BE2C (cell line): Measurements from ENCODE around the gene ATP6V0C.

Source experiments
- DNase-seq: peaks from one replicate; pipeline ENCODE4 v3.0.0-alpha.2; 2020
- H3K27me3 ChIP-seq: fragments of 250-450 bp; sonication (Bioruptor Pico); 2 replicates; pipeline ENCODE4 v1.5.1; 2020; ENCODE audit warnings: mild to moderate bottlenecking
- H3K36me3 ChIP-seq: fragments of 250-450 bp; sonication (Bioruptor Pico); 2 replicates; pipeline ENCODE4 v1.5.1; 2020; ENCODE audit warnings: mild to moderate bottlenecking
- H3K4me1 ChIP-seq: fragments of 250-450 bp; sonication (Bioruptor Pico); 2 replicates; pipeline ENCODE4 v1.5.1; 2020
- H3K4me3 ChIP-seq: 2 replicates; pipeline ENCODE4 v1.5.1; 2011; ENCODE audit warnings: low read depth, low read length
- H3K9me3 ChIP-seq: fragments of 250-450 bp; sonication (Bioruptor Pico); 2 replicates; pipeline ENCODE4 v1.5.1; 2020
- CTCF ChIP-seq: IDR thresholded peaks from 2 replicates; pipeline ENCODE4 v1.5.1; 2012; ENCODE audit warnings: mild to moderate bottlenecking, low read depth, low read length

The ATP6V0C gene

GRCh38 chr16:2482708-2483534 is 30.8 kb upstream of the ATP6V0C start:
- no peaks in the 10 kb centered on the region for H3K27me3 ChIP-seq
- H3K4me1 ChIP-seq = peaks cover 33% of the 10 kb centered on the region
- H3K9me3 ChIP-seq = no peaks in the 10 kb centered on the region
- TF ChIP-seq CTCF = no peak
- peaks cover 8% of the 10 kb centered on the region for H3K36me3 ChIP-seq
- peak; percentile 83 for DNase-seq
- H3K4me3 ChIP-seq = peak overlapping the region; percentile 39

GRCh38 chr16:2483939-2484897 is 29.5 kb upstream of the ATP6V0C start:
- no peak overlapping the region for H3K4me3 ChIP-seq
- TF ChIP-seq CTCF = no peak
- H3K27me3 ChIP-seq = no peaks in the 10 kb centered on the region
- peaks cover 8% of the 10 kb centered on the region for H3K36me3 ChIP-seq
- H3K9me3 ChIP-seq = no peaks in the 10 kb centered on the region
- DNase-seq = no peak
- H3K4me1 ChIP-seq = peaks cover 35% of the 10 kb centered on the region

- Histone ChIP-seq H3K9me3 (no peaks in the 10 kb centered on the region), H3K36me3 (peaks cover 8% of the 10 kb centered on the region), H3K4me3 (no peak overlapping the region), H3K4me1 (peaks cover 35% of the 10 kb centered on the region), H3K27me3 (no peaks in the 10 kb centered on the region)
- no peak for DNase-seq
- no peak for TF ChIP-seq CTCF
These were observed 28.7 kb upstream of the ATP6V0C start for GRCh38 chr16:2484898-2485508.

GRCh38 chr16:2485811-2486507 is 27.8 kb upstream of the ATP6V0C start:
- TF ChIP-seq CTCF = no peak
- Histone ChIP-seq H3K9me3 (no peaks in the 10 kb centered on the region), H3K4me3 (no peak overlapping the region), H3K27me3 (no peaks in the 10 kb centered on the region), H3K4me1 (peaks cover 35% of the 10 kb centered on the region), H3K36me3 (peaks cover 10% of the 10 kb centered on the region)
- DNase-seq = no peak

GRCh38 chr16:2486645-2487516 is 26.9 kb upstream of the ATP6V0C start:
- TF ChIP-seq CTCF = peak; percentile 43
- Histone ChIP-seq H3K27me3 (no peaks in the 10 kb centered on the region), H3K36me3 (peaks cover 9% of the 10 kb centered on the region), H3K4me1 (peaks cover 29% of the 10 kb centered on the region), H3K9me3 (no peaks in the 10 kb centered on the region), H3K4me3 (no peak overlapping the region)
- peak; percentile 69 for DNase-seq
